Mucosa of gallbladder (tissue), 1 donor: ENCODE results near the gene PHF21A. TPM values are rescaled to one million over a fixed set of nuclear protein-coding genes. Genes with fewer than 3 reads are reported as not detected.

ENCODE experiments used
- DNase-seq: peaks from one replicate; pipeline ENCODE4 v3.0.0-alpha.2; 2020; ENCODE audit warnings: low spot score
- total RNA-seq: library from RNA; stranded (reverse); gene quantifications from one replicate; pipeline ENCODE4 v1.2.1, GENCODE V29; 2021
- donor health status: DM: no; HTN: no; CAD: no.

Gene PHF21A
- total RNA-seq, 1 donor from 2014 or later: 43.8 TPM

DNA sequence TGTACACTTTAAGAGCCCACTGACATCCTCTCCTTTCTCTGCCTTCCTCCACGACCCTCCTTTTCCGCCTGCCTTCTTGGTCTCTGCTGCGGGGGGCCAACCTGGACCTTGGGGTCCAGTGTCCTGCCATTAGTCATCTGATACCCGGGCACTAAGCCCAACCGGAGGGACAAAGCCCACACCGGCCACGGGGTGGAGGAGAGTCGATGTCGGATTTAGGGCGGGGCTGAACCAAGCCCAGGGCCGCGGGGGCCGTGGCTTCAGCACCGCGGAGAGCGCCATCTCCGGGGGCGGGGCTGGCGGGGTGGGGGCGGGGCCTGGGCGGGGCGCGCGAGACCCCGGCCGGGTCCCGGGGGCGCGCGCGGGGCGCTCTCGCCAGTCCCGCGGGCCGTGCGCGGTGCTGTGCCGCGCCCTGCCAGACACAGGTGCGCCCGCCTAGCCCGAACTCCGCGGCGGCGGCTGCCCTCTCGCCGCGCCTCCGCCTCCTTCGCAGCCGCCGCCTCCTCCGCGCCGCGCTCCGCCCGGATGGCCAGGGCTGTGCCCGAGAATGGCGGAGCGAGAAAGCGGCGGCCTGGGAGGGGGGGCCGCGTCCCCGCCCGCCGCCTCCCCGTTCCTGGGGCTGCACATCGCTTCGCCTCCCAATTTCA, 235.9 kb downstream of the PHF21A start, which contains the start of gene MAPK8IP1:
Gene MAPK8IP1, plus strand, starts transcription at position 378 of the 647 bp plus-strand sequence. Its CDS starts 170 bp downstream, at position 548.
- DNase-seq: peak; percentile 36

DNA sequence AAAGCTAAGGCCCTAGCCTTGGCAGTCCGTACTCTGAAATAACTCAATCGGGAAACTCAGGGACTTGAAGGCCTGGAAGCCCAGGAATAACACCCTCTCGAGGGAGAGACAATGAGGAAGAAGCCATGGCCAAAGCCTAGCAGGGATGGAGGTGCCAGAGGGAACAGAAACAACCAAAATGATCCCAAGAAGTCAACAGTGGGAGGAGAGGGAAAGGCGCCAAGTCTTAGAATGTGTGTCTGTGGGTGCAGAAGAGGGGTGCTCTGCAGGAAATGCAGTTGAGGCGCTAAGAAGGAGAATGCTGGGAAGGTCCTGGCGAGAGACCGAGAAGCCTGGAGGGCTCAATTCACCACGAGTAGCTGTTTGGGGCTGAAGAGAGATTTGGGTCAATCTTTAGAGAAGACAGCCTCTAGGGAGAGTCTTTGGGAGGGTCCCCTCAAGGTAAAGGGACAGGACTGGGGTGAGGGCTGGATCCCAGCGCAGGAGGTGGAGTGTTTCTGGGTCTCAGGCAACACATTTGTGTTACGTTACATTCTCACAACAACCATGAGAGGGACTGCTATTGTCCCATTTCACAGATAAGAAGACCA, 236.6 kb downstream of the PHF21A start:
- DNase-seq: no peak

Other genes starting within 250 kb of the PHF21A start
- 16.3 TPM for gene MAPK8IP1, start 235.8 kb downstream of the PHF21A start, total RNA-seq
- not detected for gene FREY1, start 214.2 kb downstream of the PHF21A start, total RNA-seq
- gene PEX16, start 203.6 kb downstream of the PHF21A start, total RNA-seq: 31.4 TPM
- gene LARGE2, start 198.8 kb downstream of the PHF21A start, total RNA-seq: 2.2 TPM
- 81.6 TPM for gene CREB3L1, start 156.2 kb upstream of the PHF21A start, total RNA-seq
- gene DGKZ, start 226.0 kb upstream of the PHF21A start, total RNA-seq: 83.8 TPM